Measurements from ENCODE around the gene ZNF513.
"Not testable (repeated sequence)": the region's sequence is repeated elsewhere in the genome, so short reads cannot be mapped to it uniquely, and the experiment has no call there.

ZNF513 gene, protein sequence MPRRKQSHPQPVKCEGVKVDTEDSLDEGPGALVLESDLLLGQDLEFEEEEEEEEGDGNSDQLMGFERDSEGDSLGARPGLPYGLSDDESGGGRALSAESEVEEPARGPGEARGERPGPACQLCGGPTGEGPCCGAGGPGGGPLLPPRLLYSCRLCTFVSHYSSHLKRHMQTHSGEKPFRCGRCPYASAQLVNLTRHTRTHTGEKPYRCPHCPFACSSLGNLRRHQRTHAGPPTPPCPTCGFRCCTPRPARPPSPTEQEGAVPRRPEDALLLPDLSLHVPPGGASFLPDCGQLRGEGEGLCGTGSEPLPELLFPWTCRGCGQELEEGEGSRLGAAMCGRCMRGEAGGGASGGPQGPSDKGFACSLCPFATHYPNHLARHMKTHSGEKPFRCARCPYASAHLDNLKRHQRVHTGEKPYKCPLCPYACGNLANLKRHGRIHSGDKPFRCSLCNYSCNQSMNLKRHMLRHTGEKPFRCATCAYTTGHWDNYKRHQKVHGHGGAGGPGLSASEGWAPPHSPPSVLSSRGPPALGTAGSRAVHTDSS

DNA sequence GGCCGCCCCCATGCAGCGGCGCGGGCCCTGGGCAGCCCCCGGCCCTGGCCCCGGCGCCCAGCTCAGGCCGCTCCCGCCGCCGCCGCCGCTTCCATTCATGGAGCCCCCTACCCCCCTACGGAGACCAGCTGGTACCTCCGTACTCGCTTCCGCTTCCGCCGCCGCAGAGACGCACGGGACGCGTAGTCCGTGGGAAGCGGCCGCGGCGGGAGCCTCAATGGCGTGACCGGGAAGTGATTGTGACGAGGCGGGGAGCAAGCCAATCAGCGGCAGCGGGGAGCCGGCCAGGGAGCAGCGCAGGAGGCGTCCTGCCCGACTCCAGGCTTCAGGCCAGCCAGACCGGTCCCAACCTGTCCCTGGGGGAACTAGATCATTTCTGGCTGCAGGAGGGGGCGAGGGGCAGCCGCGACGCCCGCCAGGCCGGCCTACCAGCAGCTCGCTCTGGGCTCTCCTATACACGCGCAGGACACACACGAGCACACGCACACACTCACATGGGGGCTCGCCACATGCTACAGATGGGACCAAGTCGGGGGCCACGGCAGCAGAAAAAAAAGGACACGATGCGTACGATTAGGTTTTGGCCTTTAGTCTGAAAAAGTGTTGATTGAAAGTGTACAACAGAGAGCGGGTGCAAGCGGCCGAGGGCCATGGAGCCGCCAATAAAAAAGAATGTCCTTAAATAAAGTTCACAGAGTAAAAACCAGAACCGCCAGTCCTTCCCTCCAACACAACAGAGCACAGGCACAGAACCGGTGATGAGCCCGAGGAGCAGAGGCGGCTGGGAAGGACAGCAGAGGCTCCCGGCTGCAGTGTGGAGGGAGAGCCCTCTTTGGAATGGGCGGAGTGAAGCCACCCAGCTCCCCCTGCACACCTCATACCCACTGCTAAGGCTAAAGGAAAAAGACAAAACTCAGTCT is at the start of gene ZNF513:
Gene ZNF513, minus strand, starts transcription at position 109 of the 920 bp plus-strand sequence. CDS start 208 bp downstream, outside the sequence.
- peak; percentile 95 for DNase-seq

- peak; percentile 68 for DNase-seq
Observed at GRCh38 chr2:27428978-27429541, 48.5 kb upstream of the ZNF513 start.

- peak; percentile 88 for DNase-seq
Observed at GRCh38 chr2:27428213-27428977, 47.9 kb upstream of the ZNF513 start, which contains the start of gene NRBP1. NRBP1 (plus strand) TSS chr2:27428631; CDS start chr2:27433274, 4,643 bp downstream.

- DNase-seq: no peak
Observed at GRCh38 chr2:27427863-27428212, 47.3 kb upstream of the ZNF513 start.

GRCh38 chr2:27425039-27425438 is 44.5 kb upstream of the ZNF513 start:
- not testable (repeated sequence) for DNase-seq

DNA sequence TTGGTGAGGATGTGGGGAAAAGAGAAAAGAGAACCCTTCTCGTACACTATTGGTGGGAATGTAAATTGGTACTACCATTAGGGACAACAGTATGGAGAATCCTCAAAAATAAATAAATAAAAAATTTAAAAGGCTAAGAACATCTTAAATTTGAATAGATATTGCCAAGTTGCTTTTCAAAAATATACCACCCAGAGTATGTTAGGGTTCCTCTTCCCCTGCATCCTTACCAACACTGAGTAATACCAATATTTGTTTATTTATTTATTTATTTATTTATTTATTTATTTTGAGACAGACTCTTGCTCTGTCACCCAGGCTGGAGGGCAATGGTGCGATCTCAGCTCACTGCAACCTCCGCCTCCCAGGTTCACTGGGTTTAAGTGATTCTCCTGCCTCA is 42.4 kb upstream of the ZNF513 start:
- no peak for DNase-seq

DNA sequence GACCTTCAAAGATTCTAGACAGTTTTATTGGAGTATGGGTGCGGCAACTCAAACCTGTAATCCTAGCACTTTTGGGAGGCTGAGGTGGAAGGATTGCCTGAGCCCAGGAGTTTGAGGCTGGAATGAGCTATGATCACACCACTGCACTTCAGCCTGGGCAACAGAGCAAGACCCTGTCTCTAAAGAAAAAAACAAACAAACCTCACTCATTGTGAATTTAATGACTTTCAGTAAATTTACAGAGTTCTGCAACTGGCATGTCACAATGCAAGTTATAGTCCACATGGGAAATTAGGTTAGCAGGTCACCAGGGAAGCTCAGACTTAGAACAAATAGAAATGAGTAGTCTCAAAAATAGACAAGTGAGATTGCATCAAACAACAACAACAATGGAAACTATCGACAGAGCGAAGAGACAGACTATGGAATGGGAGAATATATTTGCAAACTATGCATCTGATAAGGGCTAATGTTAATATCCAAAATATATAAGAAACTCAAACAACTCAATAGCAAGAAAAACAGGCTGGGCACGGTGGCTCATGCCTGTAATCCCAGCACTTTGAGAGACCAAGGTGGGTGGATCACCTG is 41.2 kb upstream of the ZNF513 start:
- no peak for DNase-seq

DNA sequence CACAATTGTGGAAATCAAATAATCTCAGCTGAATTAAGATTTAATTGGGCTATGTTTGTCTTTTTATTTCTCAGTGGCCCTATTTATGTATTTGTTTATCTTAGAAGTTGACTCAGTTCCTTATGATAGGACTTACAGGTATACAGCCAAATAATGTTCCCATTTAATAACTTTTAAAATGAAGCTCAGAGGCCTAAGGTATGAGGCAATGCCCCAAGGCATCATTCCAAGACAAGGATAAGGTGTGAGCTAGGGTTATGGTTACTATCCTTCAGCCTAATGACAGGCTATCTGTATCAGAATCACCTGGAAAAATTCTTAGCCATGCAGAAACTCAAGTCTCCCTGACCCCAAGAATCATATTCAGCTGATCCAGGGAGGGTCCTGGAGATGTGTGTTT is 40.5 kb upstream of the ZNF513 start:
- DNase-seq: no peak

DNA sequence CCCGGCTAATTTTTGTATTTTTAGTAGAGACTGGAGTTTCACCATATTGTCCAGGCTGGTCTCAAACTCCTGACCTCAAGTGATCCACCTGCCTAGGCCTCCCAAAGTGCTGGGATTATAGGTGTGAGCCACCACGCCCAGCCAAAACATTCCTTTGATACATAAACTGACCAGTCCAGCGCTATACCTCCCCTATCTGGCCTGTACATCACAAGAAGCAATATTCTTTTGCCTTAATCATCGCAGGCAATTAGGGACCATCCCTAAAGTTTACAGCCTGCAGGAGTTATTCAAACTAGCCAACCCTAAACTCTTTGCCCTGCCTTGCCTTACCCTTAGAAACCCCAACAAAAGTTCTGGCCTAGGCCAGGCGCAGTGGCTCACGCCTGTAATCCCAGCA is 35.6 kb upstream of the ZNF513 start:
- no peak for DNase-seq

GRCh38 chr2:27412419-27413152 is 32.1 kb upstream of the ZNF513 start:
- DNase-seq: no peak

- peak; percentile 95 for DNase-seq
Observed at GRCh38 chr2:27409321-27410073, 29.0 kb upstream of the ZNF513 start, which contains the start of gene PPM1G. PPM1G (minus strand) TSS chr2:27409591; CDS start chr2:27409422, 169 bp downstream.

DNA sequence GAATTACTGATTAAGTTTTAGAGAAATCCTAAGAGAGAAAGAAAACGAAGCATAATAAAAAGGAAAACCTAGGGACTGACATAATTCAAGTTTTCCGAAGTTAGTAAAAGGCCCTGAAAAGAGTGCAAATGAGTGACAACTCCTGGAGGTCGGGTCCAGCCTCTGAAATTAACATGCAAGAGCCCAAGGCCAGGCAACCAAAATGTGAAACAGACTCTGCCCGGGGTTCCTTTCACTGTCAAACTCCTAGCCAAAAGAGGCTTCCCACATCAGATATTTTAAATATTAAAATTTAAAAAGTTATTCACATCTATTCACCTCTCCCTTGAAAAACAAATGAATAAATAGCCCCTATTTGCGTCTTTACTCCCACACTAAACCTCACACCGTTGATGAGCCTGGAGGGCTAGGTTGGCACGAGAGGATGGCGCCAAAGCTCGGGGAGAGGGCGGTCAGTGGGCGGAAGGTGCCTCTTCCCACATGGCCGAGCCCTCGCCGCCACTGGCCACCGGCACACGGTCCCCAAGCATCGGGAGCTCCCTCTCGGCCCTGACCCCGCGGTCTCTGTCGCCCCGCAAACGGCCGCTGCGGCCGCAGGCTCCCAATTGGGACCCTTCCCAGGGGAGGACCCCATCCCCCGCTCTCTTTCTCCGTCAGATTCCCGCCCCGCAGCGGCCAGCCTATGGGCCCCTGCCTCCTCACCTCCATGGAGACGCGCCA is 28.2 kb upstream of the ZNF513 start:
- no peak for DNase-seq

DNA sequence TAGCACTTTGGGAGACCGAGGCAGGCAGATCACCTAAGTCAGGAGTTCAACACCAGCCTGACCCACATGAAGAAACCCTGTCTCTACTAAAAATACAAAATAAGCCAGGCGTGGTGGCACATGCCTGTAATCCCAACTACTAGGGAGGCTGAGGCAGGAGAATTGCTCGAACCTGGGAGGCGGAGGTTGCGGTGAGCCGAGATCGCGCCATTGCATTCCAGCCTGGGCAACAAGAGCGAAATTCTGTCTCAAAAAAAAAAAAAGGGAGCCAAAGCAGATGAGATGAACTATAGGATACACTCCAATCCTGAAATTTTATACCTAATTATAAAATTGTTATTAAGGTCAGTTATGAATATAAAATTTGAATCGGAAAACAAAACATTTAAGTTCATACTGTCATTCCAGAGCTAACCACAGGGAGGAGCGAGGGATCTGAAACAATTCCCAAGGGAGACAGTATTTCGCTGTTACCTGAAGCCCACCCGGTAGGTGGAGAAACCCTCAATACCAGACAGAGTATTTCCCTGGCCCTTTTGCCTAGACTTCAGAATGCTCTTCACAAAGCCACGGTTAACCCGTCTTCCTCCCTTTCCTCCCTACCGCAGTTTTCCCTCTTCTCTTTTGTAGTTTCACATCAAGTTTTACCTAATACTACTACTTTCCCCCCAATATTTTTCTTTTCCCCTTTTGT is 27.4 kb upstream of the ZNF513 start:
- DNase-seq: peak; percentile 34

- DNase-seq: no peak
Observed at GRCh38 chr2:27400348-27401135, 20.0 kb upstream of the ZNF513 start.

DNA sequence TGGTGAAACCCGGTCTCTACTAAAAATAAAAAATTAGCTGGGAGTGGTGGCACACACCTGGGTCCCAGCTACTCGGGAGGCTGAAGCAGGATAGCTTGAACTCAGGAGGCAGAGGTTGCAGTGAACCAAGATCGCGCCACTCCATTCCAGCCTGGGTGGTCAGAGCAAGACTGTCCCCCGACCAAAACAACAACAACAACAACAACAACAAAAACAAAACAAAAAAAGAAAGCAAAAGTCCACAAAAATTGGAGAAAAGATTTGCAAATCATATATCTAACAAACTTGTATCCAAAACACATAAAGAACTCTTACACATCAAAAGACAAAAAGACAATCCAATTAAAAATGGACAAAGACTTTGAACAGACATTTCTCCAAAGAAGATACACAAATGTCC is 18.4 kb upstream of the ZNF513 start:
- no peak for DNase-seq

- no peak for DNase-seq
Observed at GRCh38 chr2:27393225-27393624, 12.7 kb upstream of the ZNF513 start.

- DNase-seq: no peak
Observed at GRCh38 chr2:27390822-27391679, 10.5 kb upstream of the ZNF513 start.
